Liver (tissue), 9 donors: ENCODE data around the gene ERH. TPM values are rescaled to one million over a fixed set of nuclear protein-coding genes. Genes with fewer than 3 reads are reported as not detected.

Experiments used
- DNase-seq: peaks from one replicate; pipeline ENCODE4 v3.0.0-alpha.2; 2017; ENCODE audit warnings: low spot score
- H3K27ac ChIP-seq, 2 donors: one replicate each; pipeline ENCODE4 v1.7.0; 2013; ENCODE audit warnings: inconsistent platforms in 2 of 2, low read length in 2 of 2, control low read depth in 1 of 2, low read depth in 1 of 2, mild to moderate bottlenecking in 1 of 2
- H3K27me3 ChIP-seq, 4 donors: one replicate each; pipeline versions ENCODE4 v1.6.1 to v1.7.0; 2013; ENCODE audit warnings: low read length in 3 of 4, inconsistent platforms in 1 of 4, mild to moderate bottlenecking in 1 of 4, moderate library complexity in 1 of 4; ENCODE audit not compliant: control insufficient read depth in 4 of 4, insufficient read depth in 4 of 4
- H3K36me3 ChIP-seq, 4 donors: one replicate each; pipeline versions ENCODE4 v1.6.1 to v1.7.0; 2013; ENCODE audit warnings: low read length in 3 of 4, mild to moderate bottlenecking in 3 of 4, low read depth in 1 of 4, moderate library complexity in 1 of 4; ENCODE audit not compliant: control insufficient read depth in 4 of 4, insufficient read depth in 3 of 4
- H3K4me1 ChIP-seq, 4 donors: one replicate each; pipeline versions ENCODE4 v1.6.1 to v1.7.0; 2013; ENCODE audit warnings: low read length in 3 of 4, mild to moderate bottlenecking in 3 of 4, moderate library complexity in 1 of 4; ENCODE audit not compliant: control insufficient read depth in 4 of 4, insufficient read depth in 4 of 4
- H3K4me3 ChIP-seq, 3 donors: one replicate each; pipeline versions ENCODE4 v1.6.1 to v1.7.0; 2013; ENCODE audit warnings: low read length in 3 of 3, control low read depth in 1 of 3, low read depth in 1 of 3, mild to moderate bottlenecking in 1 of 3
- H3K9ac ChIP-seq, 2 donors: one replicate each; pipeline ENCODE4 v1.7.0; 2013; ENCODE audit warnings: low read length in 2 of 2, mild to moderate bottlenecking in 2 of 2, moderate library complexity in 2 of 2, control low read depth in 1 of 2, low read depth in 1 of 2
- H3K9me3 ChIP-seq, 4 donors: one replicate each; pipeline versions ENCODE4 v1.6.1 to v1.7.0; 2013; ENCODE audit warnings: low read length in 3 of 4; ENCODE audit not compliant: control insufficient read depth in 4 of 4
- ATF3 ChIP-seq: IDR thresholded peaks from 2 replicates; pipeline ENCODE4 v1.6.1; 2016; ENCODE audit warnings: antibody characterized with exemption
- EGR1 ChIP-seq, 2 donors: IDR thresholded peaks; 2 replicates each; pipeline ENCODE4 v1.6.1; 2016 to 2018; ENCODE audit warnings: antibody characterized with exemption in 2 of 2, low read depth in 2 of 2
- FOXA1 ChIP-seq: IDR thresholded peaks from 2 replicates; pipeline ENCODE4 v1.6.1; 2016; ENCODE audit warnings: antibody characterized with exemption
- FOXA2 ChIP-seq: IDR thresholded peaks from 2 replicates; pipeline ENCODE4 v1.6.1; 2016; ENCODE audit warnings: antibody characterized with exemption
- GABPA ChIP-seq, 2 donors: IDR thresholded peaks in 1 of 2; conservative IDR thresholded peaks in 1 of 2; 2 replicates each; pipeline ENCODE4 v1.6.1; 2016; ENCODE audit warnings: antibody characterized with exemption in 2 of 2, mild to moderate bottlenecking in 1 of 2, moderate library complexity in 1 of 2
- HNF4A ChIP-seq, 2 donors: conservative IDR thresholded peaks; 2 replicates each; pipeline ENCODE4 v1.6.1; 2016; ENCODE audit warnings: antibody characterized with exemption in 2 of 2, mild to moderate bottlenecking in 2 of 2
- HNF4G ChIP-seq: IDR thresholded peaks from 2 replicates; pipeline ENCODE4 v1.6.1; 2016; ENCODE audit warnings: antibody characterized with exemption
- JUND ChIP-seq, 2 donors: IDR thresholded peaks; 2 replicates each; pipeline ENCODE4 v1.6.1; 2016; ENCODE audit warnings: antibody characterized with exemption in 2 of 2
- MAX ChIP-seq: IDR thresholded peaks from 2 replicates; pipeline ENCODE4 v1.6.1; 2016; ENCODE audit warnings: antibody characterized with exemption
- NR2F2 ChIP-seq: IDR thresholded peaks from 2 replicates; pipeline ENCODE4 v1.6.1; 2016; ENCODE audit warnings: antibody characterized with exemption
- RAD21 ChIP-seq, 2 donors: IDR thresholded peaks; 2 replicates each; pipeline ENCODE4 v1.6.1; 2016; ENCODE audit warnings: antibody characterized with exemption in 2 of 2, mild to moderate bottlenecking in 2 of 2
- RXRA ChIP-seq, 2 donors: IDR thresholded peaks; 2 replicates each; pipeline ENCODE4 v1.6.1; 2017 to 2018; ENCODE audit warnings: antibody characterized with exemption in 2 of 2, mild to moderate bottlenecking in 1 of 2
- SP1 ChIP-seq: IDR thresholded peaks from 2 replicates; pipeline ENCODE4 v1.6.1; 2018; ENCODE audit warnings: antibody characterized with exemption, mild to moderate bottlenecking
- TAF1 ChIP-seq: conservative IDR thresholded peaks from 2 replicates; pipeline ENCODE4 v1.6.1; 2016; ENCODE audit warnings: antibody characterized with exemption, mild to moderate bottlenecking
- YY1 ChIP-seq: IDR thresholded peaks from 2 replicates; pipeline ENCODE4 v1.6.1; 2016; ENCODE audit warnings: antibody characterized with exemption, mild to moderate bottlenecking
- WGBS: extraction: QIAGEN DNeasy Blood & Tissue Kit; methylation state at CpG from one replicate; pipeline ENCODE4 v1.1.7; 2013; 5-methylcytosine and 5-hydroxymethylcytosine counted together
- polyA plus RNA-seq, 2 donors: library from polyadenylated mRNA; stranded (reverse) in 1 of 2; unstranded in 1 of 2; fragments of 200-250 nt in 1 of 2; fragments of >200 nt in 1 of 2; fragmentation: Nextera tagmentation in 1 of 2; extraction: Ambion mirVana in 1 of 2; gene quantifications; one replicate each; pipeline versions ENCODE4 v1.2.1 to v1.2.3, GENCODE V29; 2013 to 2015
- total RNA-seq, 2 donors: library from RNA; depleted of rRNA; stranded (reverse); fragments of >200 nt; gene quantifications; one replicate each; pipeline ENCODE4 v1.2.3, GENCODE V29; 2014
- TF ChIP-seq, protein P1 (sequence below): IDR thresholded peaks from 2 replicates; pipeline ENCODE4 v1.6.1; 2016; ENCODE audit warnings: antibody characterized with exemption
- TF ChIP-seq, protein P2 (sequence below): fragments of 150-350 bp; IDR thresholded peaks from 2 replicates; pipeline ENCODE4 v1.5.1; 2017; ENCODE audit warnings: improper control_type of control experiment, low read depth, low read length; ENCODE audit not compliant: missing input control
- TF ChIP-seq, protein P3 (sequence below): IDR thresholded peaks from 2 replicates; pipeline ENCODE4 v1.6.1; 2016; ENCODE audit warnings: antibody characterized with exemption, mild to moderate bottlenecking
- donor health status: healthy.
- donor health status: healthy.
- donor health status: healthy.
- donor health status: healthy.
- donor health status: healthy.

Gene ERH
- total and polyA plus RNA-seq, 4 donors: 49.2 to 78.0 (median 63.4) TPM

- Histone ChIP-seq H3K9ac (peak overlapping the region in 1 of 2 donors; percentile 96), H3K27ac (no peak overlapping the region), H3K4me3 (peak overlapping the region; percentile 89 to 100 (median 93)), H3K9me3 (no peaks in the 10 kb centered on the region), H3K36me3 (peaks cover 0 to 14% (median 8%) of the 10 kb centered on the region in 4 donors), H3K4me1 (peaks cover 5 to 37% (median 33%) of the 10 kb centered on the region in 4 donors), H3K27me3 (no peaks in the 10 kb centered on the region)
- no peak for DNase-seq
- WGBS: 95% methylated on average over 8 of the region's 8 CpGs
- TF ChIP-seq FOXA1 (no peak), RAD21 (IDR thresholded peaks at IDR 0.05) (no peak), HNF4G (no peak)
These were observed 1.7 kb upstream of the ERH start for GRCh38 chr14:69399750-69400149.

DNA sequence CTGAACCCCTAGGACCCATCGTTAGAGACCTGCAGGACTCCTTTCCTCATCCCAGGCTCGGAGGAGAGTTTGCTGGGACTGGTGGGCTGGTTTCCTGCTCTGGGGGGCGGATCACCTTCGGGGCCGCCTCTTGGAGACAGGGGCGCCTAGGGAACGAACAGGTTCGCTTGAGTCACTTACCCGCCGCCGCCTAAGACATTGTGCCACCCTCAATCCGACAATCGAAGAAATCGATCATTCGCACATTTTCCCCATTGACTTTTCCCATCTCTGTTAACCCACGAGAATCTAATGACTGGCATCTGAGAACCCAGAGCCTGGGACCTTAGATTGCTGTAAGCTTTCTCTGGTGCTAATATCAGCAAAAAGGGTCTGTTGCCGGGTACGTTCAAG lies 715 bp upstream of the ERH start:
- peaks cover 5 to 37% (median 33%) of the 10 kb centered on the region in 4 donors for H3K4me1 ChIP-seq
- peak overlapping the region; percentile 62 to 96 for H3K9ac ChIP-seq
- H3K36me3 ChIP-seq: peaks cover 2 to 23% (median 15%) of the 10 kb centered on the region in 4 donors
- H3K27me3 ChIP-seq: no peaks in the 10 kb centered on the region
- under 1% methylated on average over 18 of the region's 18 CpGs for WGBS
- DNase-seq: no peak
- no peaks in the 10 kb centered on the region for H3K9me3 ChIP-seq
- H3K4me3 ChIP-seq: peak overlapping the region; percentile 89 to 100 (median 93)
- TF ChIP-seq EGR1 (IDR thresholded peaks at IDR 0.05; ENCODE audit: low read depth in 2 of 2): no peak
- TF ChIP-seq YY1: peak; percentile 58
- H3K27ac ChIP-seq: peak overlapping the region; percentile 86 to 95

DNA sequence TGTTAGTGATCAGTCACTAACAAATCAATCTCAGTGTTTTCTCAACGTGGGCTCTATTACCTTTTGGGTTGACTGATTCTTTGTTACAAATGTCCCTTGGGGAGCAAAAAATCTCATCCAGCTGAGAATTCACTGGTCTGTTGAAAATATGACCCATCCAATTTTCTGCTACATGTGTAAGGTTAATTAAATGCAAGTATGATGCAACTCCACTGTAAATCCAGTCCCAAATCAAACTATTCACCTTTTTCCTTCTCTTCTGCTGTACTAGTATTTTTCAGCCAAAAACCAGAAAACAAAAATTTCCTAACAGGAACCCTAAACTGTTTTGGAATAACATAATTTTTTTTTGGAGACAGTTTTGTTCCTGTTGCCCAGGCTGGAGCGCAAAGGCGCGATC lies 2.2 kb downstream of the ERH start:
- TF ChIP-seq YY1 (no peak), RXRA (IDR thresholded peaks at IDR 0.05) (no peak), TAF1 (no peak), HNF4A (conservative IDR thresholded peaks at IDR 0.05) (no peak), ATF3 (no peak), NR2F2 (no peak), FOXA1 (no peak), JUND (IDR thresholded peaks at IDR 0.05) (no peak), HNF4G (no peak), RAD21 (IDR thresholded peaks at IDR 0.05) (no peak), EGR1 (IDR thresholded peaks at IDR 0.05; ENCODE audit: low read depth in 2 of 2) (no peak), FOXA2 (no peak), MAX (no peak), SP1 (no peak), GABPA (IDR thresholded peaks at IDR 0.05 in 1 of 2, conservative IDR thresholded peaks at IDR 0.05 in 1 of 2) (no peak)
- TF ChIP-seq, protein P1, sequence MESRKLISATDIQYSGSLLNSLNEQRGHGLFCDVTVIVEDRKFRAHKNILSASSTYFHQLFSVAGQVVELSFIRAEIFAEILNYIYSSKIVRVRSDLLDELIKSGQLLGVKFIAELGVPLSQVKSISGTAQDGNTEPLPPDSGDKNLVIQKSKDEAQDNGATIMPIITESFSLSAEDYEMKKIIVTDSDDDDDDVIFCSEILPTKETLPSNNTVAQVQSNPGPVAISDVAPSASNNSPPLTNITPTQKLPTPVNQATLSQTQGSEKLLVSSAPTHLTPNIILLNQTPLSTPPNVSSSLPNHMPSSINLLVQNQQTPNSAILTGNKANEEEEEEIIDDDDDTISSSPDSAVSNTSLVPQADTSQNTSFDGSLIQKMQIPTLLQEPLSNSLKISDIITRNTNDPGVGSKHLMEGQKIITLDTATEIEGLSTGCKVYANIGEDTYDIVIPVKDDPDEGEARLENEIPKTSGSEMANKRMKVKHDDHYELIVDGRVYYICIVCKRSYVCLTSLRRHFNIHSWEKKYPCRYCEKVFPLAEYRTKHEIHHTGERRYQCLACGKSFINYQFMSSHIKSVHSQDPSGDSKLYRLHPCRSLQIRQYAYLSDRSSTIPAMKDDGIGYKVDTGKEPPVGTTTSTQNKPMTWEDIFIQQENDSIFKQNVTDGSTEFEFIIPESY: no peak
- TF ChIP-seq, protein P2, sequence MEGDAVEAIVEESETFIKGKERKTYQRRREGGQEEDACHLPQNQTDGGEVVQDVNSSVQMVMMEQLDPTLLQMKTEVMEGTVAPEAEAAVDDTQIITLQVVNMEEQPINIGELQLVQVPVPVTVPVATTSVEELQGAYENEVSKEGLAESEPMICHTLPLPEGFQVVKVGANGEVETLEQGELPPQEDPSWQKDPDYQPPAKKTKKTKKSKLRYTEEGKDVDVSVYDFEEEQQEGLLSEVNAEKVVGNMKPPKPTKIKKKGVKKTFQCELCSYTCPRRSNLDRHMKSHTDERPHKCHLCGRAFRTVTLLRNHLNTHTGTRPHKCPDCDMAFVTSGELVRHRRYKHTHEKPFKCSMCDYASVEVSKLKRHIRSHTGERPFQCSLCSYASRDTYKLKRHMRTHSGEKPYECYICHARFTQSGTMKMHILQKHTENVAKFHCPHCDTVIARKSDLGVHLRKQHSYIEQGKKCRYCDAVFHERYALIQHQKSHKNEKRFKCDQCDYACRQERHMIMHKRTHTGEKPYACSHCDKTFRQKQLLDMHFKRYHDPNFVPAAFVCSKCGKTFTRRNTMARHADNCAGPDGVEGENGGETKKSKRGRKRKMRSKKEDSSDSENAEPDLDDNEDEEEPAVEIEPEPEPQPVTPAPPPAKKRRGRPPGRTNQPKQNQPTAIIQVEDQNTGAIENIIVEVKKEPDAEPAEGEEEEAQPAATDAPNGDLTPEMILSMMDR: no peak
- TF ChIP-seq, protein P3, sequence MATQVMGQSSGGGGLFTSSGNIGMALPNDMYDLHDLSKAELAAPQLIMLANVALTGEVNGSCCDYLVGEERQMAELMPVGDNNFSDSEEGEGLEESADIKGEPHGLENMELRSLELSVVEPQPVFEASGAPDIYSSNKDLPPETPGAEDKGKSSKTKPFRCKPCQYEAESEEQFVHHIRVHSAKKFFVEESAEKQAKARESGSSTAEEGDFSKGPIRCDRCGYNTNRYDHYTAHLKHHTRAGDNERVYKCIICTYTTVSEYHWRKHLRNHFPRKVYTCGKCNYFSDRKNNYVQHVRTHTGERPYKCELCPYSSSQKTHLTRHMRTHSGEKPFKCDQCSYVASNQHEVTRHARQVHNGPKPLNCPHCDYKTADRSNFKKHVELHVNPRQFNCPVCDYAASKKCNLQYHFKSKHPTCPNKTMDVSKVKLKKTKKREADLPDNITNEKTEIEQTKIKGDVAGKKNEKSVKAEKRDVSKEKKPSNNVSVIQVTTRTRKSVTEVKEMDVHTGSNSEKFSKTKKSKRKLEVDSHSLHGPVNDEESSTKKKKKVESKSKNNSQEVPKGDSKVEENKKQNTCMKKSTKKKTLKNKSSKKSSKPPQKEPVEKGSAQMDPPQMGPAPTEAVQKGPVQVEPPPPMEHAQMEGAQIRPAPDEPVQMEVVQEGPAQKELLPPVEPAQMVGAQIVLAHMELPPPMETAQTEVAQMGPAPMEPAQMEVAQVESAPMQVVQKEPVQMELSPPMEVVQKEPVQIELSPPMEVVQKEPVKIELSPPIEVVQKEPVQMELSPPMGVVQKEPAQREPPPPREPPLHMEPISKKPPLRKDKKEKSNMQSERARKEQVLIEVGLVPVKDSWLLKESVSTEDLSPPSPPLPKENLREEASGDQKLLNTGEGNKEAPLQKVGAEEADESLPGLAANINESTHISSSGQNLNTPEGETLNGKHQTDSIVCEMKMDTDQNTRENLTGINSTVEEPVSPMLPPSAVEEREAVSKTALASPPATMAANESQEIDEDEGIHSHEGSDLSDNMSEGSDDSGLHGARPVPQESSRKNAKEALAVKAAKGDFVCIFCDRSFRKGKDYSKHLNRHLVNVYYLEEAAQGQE: no peak

More for the DNA sequence above, 2.2 kb downstream of the ERH start:
- Histone ChIP-seq H3K27me3 (no peaks in the 10 kb centered on the region), H3K36me3 (peaks cover 9 to 45% (median 35%) of the 10 kb centered on the region in 4 donors), H3K9me3 (no peaks in the 10 kb centered on the region), H3K9ac (no peak overlapping the region), H3K4me1 (peaks cover 3 to 33% (median 28%) of the 10 kb centered on the region in 4 donors), H3K27ac (no peak overlapping the region), H3K4me3 (no peak overlapping the region)
- no peak for DNase-seq
- 90% methylated on average over 4 of the region's 4 CpGs for WGBS
